Left ventricle myocardium inferior (tissue), 1 donor: ENCODE data around the gene TNIK. TPM values are rescaled to one million over a fixed set of nuclear protein-coding genes. Genes with fewer than 3 reads are reported as not detected.

Source experiments
- DNase-seq: peaks from one replicate; pipeline ENCODE4 v3.0.0-alpha.2; 2020
- H3K27ac ChIP-seq: fragments of 200-600 bp; replicated peaks from 2 replicates; pipeline ENCODE4 v1.8.0; 2021
- H3K27me3 ChIP-seq: fragments of 200-600 bp; 2 replicates; pipeline ENCODE4 v1.8.0; 2021; ENCODE audit warnings: low read depth
- H3K36me3 ChIP-seq: fragments of 200-600 bp; 2 replicates; pipeline ENCODE4 v1.8.0; 2021
- H3K4me1 ChIP-seq: fragments of 200-600 bp; 2 replicates; pipeline ENCODE4 v1.8.0; 2021
- H3K4me3 ChIP-seq: fragments of 200-600 bp; 2 replicates; pipeline ENCODE4 v1.8.0; 2021; ENCODE audit warnings: mild to moderate bottlenecking, moderate library complexity
- H3K9me3 ChIP-seq: fragments of 200-600 bp; replicated peaks from 2 replicates; pipeline ENCODE4 v1.8.0; 2021
- CTCF ChIP-seq: fragments of 200-600 bp; IDR thresholded peaks from 2 replicates; pipeline ENCODE4 v1.8.0; 2021; ENCODE audit warnings: antibody characterized with exemption, mild to moderate bottlenecking, borderline replicate concordance
- intact Hi-C: fragments of 100-400 bp; cut with micrococcal nuclease; formaldehyde crosslinking; loops from one replicate; pipeline ENCODE4 v1.11.0; 2022
- total RNA-seq: library from RNA; stranded (reverse); fragmentation: NEBNext Ultra II Directional; extraction: Animal tissue kit (Norgen Biotek cat#: 25700); gene quantifications from one replicate; pipeline ENCODE4 v1.2.1, GENCODE V29; 2021
- donor health status: DM: no; HTN: yes; CAD: no; lungs with severe emphysema.

TNIK gene
- total RNA-seq, 1 donor from 2014 or later = 28.6 TPM

GRCh38 chr3:171417137-171417536 lies 43.1 kb downstream of the TNIK start:
- Histone ChIP-seq H3K4me1 (peaks cover 74% of the 10 kb centered on the region), H3K4me3 (no peak overlapping the region), H3K9me3 (no peaks in the 10 kb centered on the region), H3K36me3 (no peaks in the 10 kb centered on the region), H3K27ac (peak overlapping the region; percentile 52), H3K27me3 (no peaks in the 10 kb centered on the region)
- intact Hi-C loops = no loop called here
- no peak for TF ChIP-seq CTCF
- no peak for DNase-seq

- H3K27ac ChIP-seq = peak overlapping the region; percentile 17
- no peaks in the 10 kb centered on the region for H3K27me3 ChIP-seq
- TF ChIP-seq CTCF = no peak
- peaks cover 79% of the 10 kb centered on the region for H3K4me1 ChIP-seq
- H3K4me3 ChIP-seq = no peak overlapping the region
- H3K36me3 ChIP-seq = no peaks in the 10 kb centered on the region
- no peaks in the 10 kb centered on the region for H3K9me3 ChIP-seq
- no peak for DNase-seq
- intact Hi-C loops = no loop called here
Measured at GRCh38 chr3:171416666-171417065, 43.5 kb downstream of the TNIK start.

GRCh38 chr3:171416061-171416460 lies 44.1 kb downstream of the TNIK start:
- H3K4me1 ChIP-seq = peaks cover 76% of the 10 kb centered on the region
- intact Hi-C loops = no loop called here

GRCh38 chr3:171415070-171415469 lies 45.1 kb downstream of the TNIK start:
- Histone ChIP-seq H3K4me3 (no peak overlapping the region), H3K36me3 (no peaks in the 10 kb centered on the region), H3K9me3 (no peaks in the 10 kb centered on the region), H3K27ac (peak overlapping the region; percentile 45), H3K27me3 (no peaks in the 10 kb centered on the region), H3K4me1 (peaks cover 66% of the 10 kb centered on the region)
- TF ChIP-seq CTCF = no peak
- intact Hi-C loops = no loop called here
- no peak for DNase-seq

More at GRCh38 chr3:171416061-171416460, 44.1 kb downstream of the TNIK start:
- H3K4me3 ChIP-seq = no peak overlapping the region
- no peaks in the 10 kb centered on the region for H3K27me3 ChIP-seq
- peak overlapping the region; percentile 45 for H3K27ac ChIP-seq
- no peaks in the 10 kb centered on the region for H3K9me3 ChIP-seq
- no peak for TF ChIP-seq CTCF
- no peaks in the 10 kb centered on the region for H3K36me3 ChIP-seq
- no peak for DNase-seq

GRCh38 chr3:171412473-171412872 lies 47.7 kb downstream of the TNIK start:
- Histone ChIP-seq H3K4me3 (no peak overlapping the region), H3K36me3 (no peaks in the 10 kb centered on the region), H3K4me1 (peaks cover 75% of the 10 kb centered on the region), H3K27me3 (no peaks in the 10 kb centered on the region), H3K9me3 (no peaks in the 10 kb centered on the region), H3K27ac (no peak overlapping the region)
- no peak for TF ChIP-seq CTCF
- DNase-seq = no peak
- intact Hi-C loops = no loop called here

GRCh38 chr3:171412054-171412453 lies 48.2 kb downstream of the TNIK start:
- Histone ChIP-seq H3K27me3 (no peaks in the 10 kb centered on the region), H3K27ac (no peak overlapping the region), H3K36me3 (no peaks in the 10 kb centered on the region), H3K4me3 (no peak overlapping the region), H3K9me3 (no peaks in the 10 kb centered on the region), H3K4me1 (peaks cover 70% of the 10 kb centered on the region)
- intact Hi-C loops = no loop called here
- DNase-seq = no peak
- no peak for TF ChIP-seq CTCF
